ENCODE data around the gene KLHL6. TPM values are rescaled to one million over a fixed set of nuclear protein-coding genes. Genes with fewer than 3 reads are reported as not detected.

KLHL6 gene
- total RNA-seq, result 24.9 TPM

- Histone ChIP-seq H3K4me3 (ENCODE audit: low read length) (peak within 1 kb of the TSS; percentile 61), H3K27me3 (ENCODE audit: insufficient read depth, low read length) (no peaks in the 10 kb centered on the region), H3K4me1 (ENCODE audit: insufficient read depth, low read length) (peaks cover 46% of the 10 kb centered on the region), H3K9me3 (ENCODE audit: low read depth, low read length) (no peaks in the 10 kb centered on the region)
These were observed at the start of gene KLHL6 for GRCh38 chr3:183555541-183556081. Gene KLHL6 (minus strand): TSS chr3:183555706. CDS start chr3:183555653, 53 bp downstream.

- Histone ChIP-seq H3K27me3 (ENCODE audit: insufficient read depth, low read length) (no peaks in the 10 kb centered on the region), H3K9me3 (ENCODE audit: low read depth, low read length) (peaks cover 13% of the 10 kb centered on the region), H3K4me1 (ENCODE audit: insufficient read depth, low read length) (no peaks in the 10 kb centered on the region), H3K4me3 (ENCODE audit: low read length) (no peak overlapping the region)
These were observed 42.5 kb upstream of the KLHL6 start for GRCh38 chr3:183597959-183598358.

GRCh38 chr3:183594636-183595035 lies 39.1 kb upstream of the KLHL6 start:
- Histone ChIP-seq H3K4me1 (ENCODE audit: insufficient read depth, low read length) (peaks cover 16% of the 10 kb centered on the region), H3K27me3 (ENCODE audit: insufficient read depth, low read length) (no peaks in the 10 kb centered on the region), H3K4me3 (ENCODE audit: low read length) (no peak overlapping the region), H3K9me3 (ENCODE audit: low read depth, low read length) (peaks cover 13% of the 10 kb centered on the region)

GRCh38 chr3:183592821-183593220 lies 37.3 kb upstream of the KLHL6 start:
- Histone ChIP-seq H3K4me1 (ENCODE audit: insufficient read depth, low read length) (peaks cover 27% of the 10 kb centered on the region), H3K9me3 (ENCODE audit: low read depth, low read length) (peaks cover 4% of the 10 kb centered on the region), H3K27me3 (ENCODE audit: insufficient read depth, low read length) (no peaks in the 10 kb centered on the region), H3K4me3 (ENCODE audit: low read length) (no peak overlapping the region)

GRCh38 chr3:183591881-183592521 lies 36.5 kb upstream of the KLHL6 start:
- H3K4me3 ChIP-seq (ENCODE audit: low read length), result no peak overlapping the region
- no peaks in the 10 kb centered on the region for H3K27me3 ChIP-seq (ENCODE audit: insufficient read depth, low read length)
- H3K9me3 ChIP-seq (ENCODE audit: low read depth, low read length), result no peaks in the 10 kb centered on the region
- peaks cover 35% of the 10 kb centered on the region for H3K4me1 ChIP-seq (ENCODE audit: insufficient read depth, low read length)

- peaks cover 45% of the 10 kb centered on the region for H3K4me1 ChIP-seq (ENCODE audit: insufficient read depth, low read length)
These were observed 34.9 kb upstream of the KLHL6 start for GRCh38 chr3:183590442-183590841.

GRCh38 chr3:183587336-183587735 lies 31.8 kb upstream of the KLHL6 start:
- Histone ChIP-seq H3K9me3 (ENCODE audit: low read depth, low read length) (no peaks in the 10 kb centered on the region), H3K4me3 (ENCODE audit: low read length) (no peak overlapping the region), H3K27me3 (ENCODE audit: insufficient read depth, low read length) (no peaks in the 10 kb centered on the region), H3K4me1 (ENCODE audit: insufficient read depth, low read length) (peaks cover 40% of the 10 kb centered on the region)

More at GRCh38 chr3:183590442-183590841, 34.9 kb upstream of the KLHL6 start:
- H3K4me3 ChIP-seq (ENCODE audit: low read length), result no peak overlapping the region
- no peaks in the 10 kb centered on the region for H3K9me3 ChIP-seq (ENCODE audit: low read depth, low read length)
- no peaks in the 10 kb centered on the region for H3K27me3 ChIP-seq (ENCODE audit: insufficient read depth, low read length)

- no peaks in the 10 kb centered on the region for H3K27me3 ChIP-seq (ENCODE audit: insufficient read depth, low read length)
- no peaks in the 10 kb centered on the region for H3K9me3 ChIP-seq (ENCODE audit: low read depth, low read length)
- H3K4me1 ChIP-seq (ENCODE audit: insufficient read depth, low read length), result peaks cover 32% of the 10 kb centered on the region
- H3K4me3 ChIP-seq (ENCODE audit: low read length), result no peak overlapping the region
These were observed 31.0 kb upstream of the KLHL6 start for GRCh38 chr3:183586477-183586876.

GRCh38 chr3:183584914-183585280 lies 29.4 kb upstream of the KLHL6 start:
- Histone ChIP-seq H3K9me3 (ENCODE audit: low read depth, low read length) (no peaks in the 10 kb centered on the region), H3K4me3 (ENCODE audit: low read length) (no peak overlapping the region), H3K27me3 (ENCODE audit: insufficient read depth, low read length) (no peaks in the 10 kb centered on the region), H3K4me1 (ENCODE audit: insufficient read depth, low read length) (peaks cover 29% of the 10 kb centered on the region)

GRCh38 chr3:183584246-183584913 lies 28.9 kb upstream of the KLHL6 start:
- Histone ChIP-seq H3K27me3 (ENCODE audit: insufficient read depth, low read length) (no peaks in the 10 kb centered on the region), H3K4me1 (ENCODE audit: insufficient read depth, low read length) (peaks cover 29% of the 10 kb centered on the region), H3K9me3 (ENCODE audit: low read depth, low read length) (no peaks in the 10 kb centered on the region), H3K4me3 (ENCODE audit: low read length) (no peak overlapping the region)

GRCh38 chr3:183583331-183584245 lies 28.1 kb upstream of the KLHL6 start:
- Histone ChIP-seq H3K4me1 (ENCODE audit: insufficient read depth, low read length) (peaks cover 26% of the 10 kb centered on the region), H3K27me3 (ENCODE audit: insufficient read depth, low read length) (no peaks in the 10 kb centered on the region), H3K9me3 (ENCODE audit: low read depth, low read length) (no peaks in the 10 kb centered on the region), H3K4me3 (ENCODE audit: low read length) (no peak overlapping the region)

GRCh38 chr3:183582161-183582560 lies 26.7 kb upstream of the KLHL6 start:
- Histone ChIP-seq H3K9me3 (ENCODE audit: low read depth, low read length) (no peaks in the 10 kb centered on the region), H3K27me3 (ENCODE audit: insufficient read depth, low read length) (no peaks in the 10 kb centered on the region), H3K4me3 (ENCODE audit: low read length) (no peak overlapping the region), H3K4me1 (ENCODE audit: insufficient read depth, low read length) (peaks cover 19% of the 10 kb centered on the region)

GRCh38 chr3:183581496-183582155 lies 26.1 kb upstream of the KLHL6 start:
- H3K27me3 ChIP-seq (ENCODE audit: insufficient read depth, low read length), result no peaks in the 10 kb centered on the region
- peaks cover 13% of the 10 kb centered on the region for H3K4me1 ChIP-seq (ENCODE audit: insufficient read depth, low read length)
- H3K9me3 ChIP-seq (ENCODE audit: low read depth, low read length), result no peaks in the 10 kb centered on the region
- no peak overlapping the region for H3K4me3 ChIP-seq (ENCODE audit: low read length)

GRCh38 chr3:183579967-183580900 lies 24.7 kb upstream of the KLHL6 start:
- Histone ChIP-seq H3K4me3 (ENCODE audit: low read length) (no peak overlapping the region), H3K27me3 (ENCODE audit: insufficient read depth, low read length) (no peaks in the 10 kb centered on the region), H3K9me3 (ENCODE audit: low read depth, low read length) (no peaks in the 10 kb centered on the region), H3K4me1 (ENCODE audit: insufficient read depth, low read length) (peaks cover 8% of the 10 kb centered on the region)

Data from mononuclear cell (primary cell).